PC-9 (cell line): ENCODE measurements around the gene CCR5.

Source experiments
- CTCF ChIP-seq: fragments of 200-600 bp; sonication (generic); conservative IDR thresholded peaks from 2 replicates; pipeline ENCODE4 v1.6.1; 2017; ENCODE audit warnings: mixed run types, antibody characterized with exemption, mild to moderate bottlenecking, moderate library complexity
- EZH2 ChIP-seq: fragments of 200-600 bp; sonication (generic); IDR thresholded peaks from 2 replicates; pipeline ENCODE4 v1.8.0; 2017; ENCODE audit warnings: antibody characterized with exemption, low read depth

GRCh38 chr3:46409739-46410489, 39.2 kb downstream of the CCR5 start:
- no peak for TF ChIP-seq CTCF
- no peak for TF ChIP-seq EZH2
